ENCODE results near the gene DPM2. TPM values are rescaled to one million over a fixed set of nuclear protein-coding genes. Genes with fewer than 3 reads are reported as not detected.
A peak's percentile ranks its signal among the peaks of the same experiment; 100 is the strongest.

Gene DPM2
- total RNA-seq, 1 donor from 2014 or later = 32.7 TPM

GRCh38 chr9:127916720-127917581, 20.7 kb downstream of the DPM2 start, which contains the start of gene ST6GALNAC4:
Gene ST6GALNAC4 (minus strand): TSS chr9:127917041. CDS start chr9:127916419, 622 bp downstream.
- H3K27ac Mint-ChIP-seq (ENCODE audit: unreplicated experiment) = no peak within 1 kb of the TSS
- peaks cover 15% of the 10 kb centered on the region for H3K4me1 Mint-ChIP-seq (ENCODE audit: low read depth, unreplicated experiment)
- H3K4me3 Mint-ChIP-seq (ENCODE audit: unreplicated experiment) = peak within 1 kb of the TSS; percentile 84
- H3K9me3 Mint-ChIP-seq (ENCODE audit: unreplicated experiment) = no peaks in the 10 kb centered on the region
- Histone ChIP-seq H3K4me2 (ENCODE audit: low read length) (peak within 1 kb of the TSS; percentile 90), H3K36me3 (ENCODE audit: insufficient read depth, low read length) (peaks cover under 1% of the 10 kb centered on the region), H3K4me1 (ENCODE audit: insufficient read depth, low read length) (peaks cover 40% of the 10 kb centered on the region), H4K20me1 (ENCODE audit: insufficient read depth, low read length) (no peaks in the 10 kb centered on the region), H3K9me3 (ENCODE audit: insufficient read depth, low read depth, low read length) (no peaks in the 10 kb centered on the region), H3K9ac (ENCODE audit: low read length) (peak within 1 kb of the TSS; percentile 82), H3K79me2 (ENCODE audit: insufficient read depth, low read length) (peaks cover 8% of the 10 kb centered on the region), H3K4me3 (ENCODE audit: insufficient read depth, low read depth, low read length) (peak within 1 kb of the TSS; percentile 70), H3K27ac (ENCODE audit: low read depth, low read length) (peak within 1 kb of the TSS; percentile 0), H3K27me3 (ENCODE audit: insufficient read depth, low read length) (no peaks in the 10 kb centered on the region), H2AFZ (ENCODE audit: low read depth, low read length) (peak within 1 kb of the TSS; percentile 87)
- H3K36me3 Mint-ChIP-seq (ENCODE audit: low read depth, unreplicated experiment) = peaks cover 3% of the 10 kb centered on the region
- DNase-seq (ENCODE audit: low read depth) (peak; percentile 66), FAIRE-seq (no peak)
- TF ChIP-seq EZH2 (IDR thresholded peaks at IDR 0.05; ENCODE audit: insufficient read depth, low read length) (no peak), CTCF (IDR thresholded peaks at IDR 0.05; ENCODE audit: insufficient read depth, low read depth, low read length) (no peak)
- no peaks in the 10 kb centered on the region for H3K27me3 Mint-ChIP-seq (ENCODE audit: low read depth, unreplicated experiment)

- Mint-ChIP-seq H3K4me1 (ENCODE audit: low read depth, unreplicated experiment) (peaks cover 15% of the 10 kb centered on the region), H3K9me3 (ENCODE audit: unreplicated experiment) (no peaks in the 10 kb centered on the region), H3K27ac (ENCODE audit: unreplicated experiment) (no peak overlapping the region), H3K27me3 (ENCODE audit: low read depth, unreplicated experiment) (no peaks in the 10 kb centered on the region), H3K4me3 (ENCODE audit: unreplicated experiment) (peak overlapping the region; percentile 84), H3K36me3 (ENCODE audit: low read depth, unreplicated experiment) (peaks cover 9% of the 10 kb centered on the region)
- H3K27ac ChIP-seq (ENCODE audit: low read depth, low read length) = peak overlapping the region; percentile 0
- DNase-seq (ENCODE audit: low read depth) (no peak), FAIRE-seq (no peak)
- H3K36me3 ChIP-seq (ENCODE audit: insufficient read depth, low read length) = peaks cover 3% of the 10 kb centered on the region
- no peaks in the 10 kb centered on the region for H3K27me3 ChIP-seq (ENCODE audit: insufficient read depth, low read length)
- peak overlapping the region; percentile 87 for H2AFZ ChIP-seq (ENCODE audit: low read depth, low read length)
- H3K9ac ChIP-seq (ENCODE audit: low read length) = peak overlapping the region; percentile 82
- no peaks in the 10 kb centered on the region for H3K9me3 ChIP-seq (ENCODE audit: insufficient read depth, low read depth, low read length)
- peak overlapping the region; percentile 70 for H3K4me3 ChIP-seq (ENCODE audit: insufficient read depth, low read depth, low read length)
- no peak for TF ChIP-seq CTCF (IDR thresholded peaks at IDR 0.05; ENCODE audit: insufficient read depth, low read depth, low read length)
- no peak for TF ChIP-seq EZH2 (IDR thresholded peaks at IDR 0.05; ENCODE audit: insufficient read depth, low read length)
- peaks cover 33% of the 10 kb centered on the region for H3K4me1 ChIP-seq (ENCODE audit: insufficient read depth, low read length)
- no peaks in the 10 kb centered on the region for H4K20me1 ChIP-seq (ENCODE audit: insufficient read depth, low read length)
- peaks cover 8% of the 10 kb centered on the region for H3K79me2 ChIP-seq (ENCODE audit: insufficient read depth, low read length)
- H3K4me2 ChIP-seq (ENCODE audit: low read length) = peak overlapping the region; percentile 90
Observed at GRCh38 chr9:127915801-127916719, 21.6 kb downstream of the DPM2 start.
